GM21786 (cell line): ENCODE results near the gene TECPR1.
"Not testable (repeated sequence)": the region's sequence is repeated elsewhere in the genome, so short reads cannot be mapped to it uniquely, and the experiment has no call there.

Experiments
- ATAC-seq: cut with Tn5 transposase; IDR thresholded peaks from one replicate; pipeline ENCODE4 v1.9.1; 2021; ENCODE audit not compliant: unreplicated experiment

TECPR1 gene

GRCh38 chr7:98227939-98228338 lies 24.1 kb downstream of the TECPR1 start:
- ATAC-seq: no peak

GRCh38 chr7:98225913-98226614 lies 26.0 kb downstream of the TECPR1 start:
- no peak for ATAC-seq

GRCh38 chr7:98224701-98225181 lies 27.3 kb downstream of the TECPR1 start:
- ATAC-seq: no peak

- no peak for ATAC-seq
Measured at GRCh38 chr7:98223898-98224700, 27.9 kb downstream of the TECPR1 start.

- ATAC-seq: no peak
Measured at GRCh38 chr7:98223351-98223897, 28.6 kb downstream of the TECPR1 start.

GRCh38 chr7:98222533-98223195 lies 29.4 kb downstream of the TECPR1 start:
- ATAC-seq: no peak

GRCh38 chr7:98221611-98222532 lies 30.2 kb downstream of the TECPR1 start:
- ATAC-seq: no peak

GRCh38 chr7:98219382-98219781 lies 32.6 kb downstream of the TECPR1 start:
- ATAC-seq: not testable (repeated sequence)

- peak; percentile 41 for ATAC-seq
Measured at GRCh38 chr7:98217623-98218582, 34.1 kb downstream of the TECPR1 start.

- no peak for ATAC-seq
Measured at GRCh38 chr7:98216941-98217622, 35.0 kb downstream of the TECPR1 start.

GRCh38 chr7:98215561-98216495 lies 36.2 kb downstream of the TECPR1 start:
- ATAC-seq: no peak

- ATAC-seq: no peak
Measured at GRCh38 chr7:98214811-98215321, 37.2 kb downstream of the TECPR1 start.

- ATAC-seq: no peak
Measured at GRCh38 chr7:98213888-98214810, 37.9 kb downstream of the TECPR1 start.

GRCh38 chr7:98213296-98213887 lies 38.6 kb downstream of the TECPR1 start:
- no peak for ATAC-seq

- ATAC-seq: no peak
Measured at GRCh38 chr7:98212532-98213041, 39.4 kb downstream of the TECPR1 start.
